NCI-H2107 (cell line): Measurements from ENCODE around the gene ABCA2.

Experiments used
- DNase-seq: peaks from one replicate; lab custom pipeline; 2025; lab: John Stamatoyannopoulos, UW

The ABCA2 gene

GRCh38 chr9:137027369-137028262 lies at the start of gene ABCA2:
Gene ABCA2 (minus strand): TSS chr9:137028237. CDS start chr9:137028140, 97 bp downstream.
- no peak for DNase-seq

- no peak for DNase-seq
These were observed 49.1 kb upstream of the ABCA2 start, which contains the start of gene UAP1L1 for GRCh38 chr9:137077010-137077747. Gene UAP1L1 (plus strand): TSS chr9:137077517. CDS start chr9:137077533, 16 bp downstream.

- DNase-seq, result no peak
These were observed 48.6 kb upstream of the ABCA2 start for GRCh38 chr9:137076636-137077009.

- no peak for DNase-seq
These were observed 47.3 kb upstream of the ABCA2 start for GRCh38 chr9:137075275-137075775.

GRCh38 chr9:137074657-137075274 lies 46.7 kb upstream of the ABCA2 start:
- DNase-seq, result no peak

- DNase-seq, result no peak
These were observed 46.0 kb upstream of the ABCA2 start for GRCh38 chr9:137073992-137074399.

- no peak for DNase-seq
These were observed 43.2 kb upstream of the ABCA2 start for GRCh38 chr9:137071282-137071681.

- peak; percentile 70 for DNase-seq
These were observed 42.9 kb upstream of the ABCA2 start for GRCh38 chr9:137070906-137071275.

GRCh38 chr9:137070201-137070905 lies 42.3 kb upstream of the ABCA2 start, which contains the start of gene SAPCD2:
Gene SAPCD2 (minus strand): TSS chr9:137070557. CDS start chr9:137070460, 97 bp downstream.
- DNase-seq, result peak; percentile 93

- DNase-seq, result no peak
These were observed 41.6 kb upstream of the ABCA2 start for GRCh38 chr9:137069508-137070091.

- DNase-seq, result no peak
These were observed 40.8 kb upstream of the ABCA2 start for GRCh38 chr9:137068539-137069507.

- peak; percentile 85 for DNase-seq
These were observed 40.0 kb upstream of the ABCA2 start for GRCh38 chr9:137067860-137068538.

GRCh38 chr9:137066096-137066861 lies 38.2 kb upstream of the ABCA2 start:
- no peak for DNase-seq

GRCh38 chr9:137065336-137065967 lies 37.4 kb upstream of the ABCA2 start:
- DNase-seq, result no peak

GRCh38 chr9:137064880-137065164 lies 36.8 kb upstream of the ABCA2 start:
- DNase-seq, result no peak

GRCh38 chr9:137064027-137064879 lies 36.2 kb upstream of the ABCA2 start:
- no peak for DNase-seq

GRCh38 chr9:137063311-137064026 lies 35.4 kb upstream of the ABCA2 start:
- DNase-seq, result no peak
